H9 (cell line): Measurements from ENCODE around the gene TLN1. TPM values are rescaled to one million over a fixed set of nuclear protein-coding genes. Genes with fewer than 3 reads are reported as not detected.
A peak's percentile ranks its signal among the peaks of the same experiment; 100 is the strongest.

Experiments
- DNase-seq: peaks from one replicate; pipeline ENCODE4 v3.0.0-alpha.2; 2017
- H2AFZ ChIP-seq: one replicate; pipeline ENCODE4 v1.6.1; 2013; ENCODE audit warnings: mild to moderate bottlenecking, low read length, control low read depth, moderate library complexity
- H2AK5ac ChIP-seq: 2 replicates; pipeline ENCODE4 v1.6.1; 2013; ENCODE audit warnings: low read length, control low read depth, mixed read lengths; ENCODE audit not compliant: insufficient read length
- H2BK120ac ChIP-seq: one replicate; pipeline ENCODE4 v1.6.1; 2013; ENCODE audit warnings: low read depth, mild to moderate bottlenecking, low read length, control low read depth, inconsistent platforms; ENCODE audit not compliant: poor library complexity, severe bottlenecking
- H2BK12ac ChIP-seq: 2 replicates; pipeline ENCODE4 v1.6.1; 2013; ENCODE audit warnings: low read length, control low read depth, mixed read lengths, low read depth; ENCODE audit not compliant: insufficient read length
- H2BK15ac ChIP-seq: 2 replicates; pipeline ENCODE4 v1.6.1; 2013; ENCODE audit warnings: low read depth, low read length, control low read depth
- H2BK20ac ChIP-seq: one replicate; pipeline ENCODE4 v1.6.1; 2013; ENCODE audit warnings: low read depth, mild to moderate bottlenecking, low read length, control low read depth, inconsistent platforms; ENCODE audit not compliant: poor library complexity, severe bottlenecking
- H2BK5ac ChIP-seq: 2 replicates; pipeline ENCODE4 v1.6.1; 2013; ENCODE audit warnings: low read length, control low read depth, mixed read lengths; ENCODE audit not compliant: insufficient read length
- H3K14ac ChIP-seq: 2 replicates; pipeline ENCODE4 v1.6.1; 2013; ENCODE audit warnings: low read length, control low read depth; ENCODE audit not compliant: insufficient read depth
- H3K18ac ChIP-seq: 2 replicates; pipeline ENCODE4 v1.6.1; 2013; ENCODE audit warnings: low read depth, mild to moderate bottlenecking, mixed read lengths, low read length, control low read depth; ENCODE audit not compliant: insufficient read length
- H3K23ac ChIP-seq: 2 replicates; pipeline ENCODE4 v1.6.1; 2013; ENCODE audit warnings: low read length, control low read depth, mixed read lengths, low read depth; ENCODE audit not compliant: insufficient read length
- H3K23me2 ChIP-seq: 2 replicates; pipeline ENCODE4 v1.6.1; 2013; ENCODE audit warnings: low read depth, mild to moderate bottlenecking, mixed read lengths, low read length, control low read depth; ENCODE audit not compliant: insufficient read length, poor library complexity, severe bottlenecking
- H3K27ac ChIP-seq: 2 replicates; pipeline ENCODE4 v1.5.1; 2013; ENCODE audit warnings: low read length, control low read depth, mixed read lengths, low read depth; ENCODE audit not compliant: insufficient read length
- H3K27me3 ChIP-seq: 2 replicates; pipeline ENCODE4 v1.6.1; 2013; ENCODE audit warnings: low read length, control low read depth, inconsistent platforms; ENCODE audit not compliant: insufficient read depth
- H3K4ac ChIP-seq: 2 replicates; pipeline ENCODE4 v1.6.1; 2013; ENCODE audit warnings: low read depth, mild to moderate bottlenecking, control low read depth, inconsistent platforms, low read length, moderate library complexity
- H3K4me1 ChIP-seq: 2 replicates; pipeline ENCODE4 v1.6.1; 2013; ENCODE audit warnings: low read length, control low read depth, inconsistent platforms; ENCODE audit not compliant: insufficient read depth
- H3K4me2 ChIP-seq: 2 replicates; pipeline ENCODE4 v1.6.1; 2013; ENCODE audit warnings: low read length, control low read depth, mixed read lengths; ENCODE audit not compliant: insufficient read length, insufficient read depth
- H3K56ac ChIP-seq: 2 replicates; pipeline ENCODE4 v1.6.1; 2013; ENCODE audit warnings: low read depth, mild to moderate bottlenecking, mixed read lengths, low read length, control low read depth; ENCODE audit not compliant: insufficient read length
- H3K79me1 ChIP-seq: 2 replicates; pipeline ENCODE4 v1.6.1; 2013; ENCODE audit warnings: low read depth, mild to moderate bottlenecking, moderate library complexity, low read length, control low read depth, inconsistent platforms; ENCODE audit not compliant: insufficient read depth, poor library complexity, severe bottlenecking
- H3K79me2 ChIP-seq: 2 replicates; pipeline ENCODE4 v1.6.1; 2013; ENCODE audit warnings: low read length, control low read depth, inconsistent platforms; ENCODE audit not compliant: insufficient read depth
- H3K9ac ChIP-seq: 2 replicates; pipeline ENCODE4 v1.6.1; 2013; ENCODE audit warnings: low read length, control low read depth, mixed read lengths; ENCODE audit not compliant: insufficient read length; ENCODE audit errors: extremely low read depth
- H3K9me3 ChIP-seq: one replicate; pipeline ENCODE4 v1.6.1; 2013; ENCODE audit warnings: low read depth, low read length, inconsistent platforms; ENCODE audit not compliant: control insufficient read depth
- H3T11ph ChIP-seq: one replicate; pipeline ENCODE4 v1.6.1; 2013; ENCODE audit warnings: mild to moderate bottlenecking, low read length, control low read depth, inconsistent platforms
- H4K20me1 ChIP-seq: one replicate; pipeline ENCODE4 v1.6.1; 2013; ENCODE audit not compliant: control insufficient read depth, insufficient read length, insufficient read depth
- H4K5ac ChIP-seq: 2 replicates; pipeline ENCODE4 v1.6.1; 2013; ENCODE audit warnings: low read depth, mild to moderate bottlenecking, mixed read lengths, low read length, control low read depth; ENCODE audit not compliant: insufficient read length
- H4K8ac ChIP-seq: replicated peaks from 2 replicates; pipeline ENCODE4 v1.6.1; 2013; ENCODE audit warnings: low read length, control low read depth, mixed read lengths, low read depth; ENCODE audit not compliant: insufficient read length
- H4K91ac ChIP-seq: 2 replicates; pipeline ENCODE4 v1.6.1; 2013; ENCODE audit warnings: low read depth, mild to moderate bottlenecking, moderate library complexity, mixed read lengths, low read length, control low read depth; ENCODE audit not compliant: insufficient read length
- H3K27ac Mint-ChIP-seq, 3 experiments: 2 replicates in 2 of 3; 3 replicates in 1 of 3; pipeline ENCODE4 v1.8.0; 2020 to 2021; ENCODE audit warnings: mixed read lengths in 3 of 3, mild to moderate bottlenecking in 1 of 3, moderate library complexity in 1 of 3
- H3K27me3 Mint-ChIP-seq: 2 replicates; pipeline ENCODE4 v1.8.0; 2021; ENCODE audit warnings: low read depth, mild to moderate bottlenecking, moderate library complexity, mixed read lengths
- H3K36me3 Mint-ChIP-seq, 3 experiments: 2 replicates in 2 of 3; 3 replicates in 1 of 3; pipeline ENCODE4 v1.8.0; 2020 to 2021; ENCODE audit warnings: low read depth in 3 of 3, mixed read lengths in 3 of 3; ENCODE audit not compliant: insufficient read depth in 1 of 3
- H3K4me1 Mint-ChIP-seq, 2 experiments: 2 replicates each; pipeline ENCODE4 v1.8.0; 2020; ENCODE audit warnings: mixed read lengths in 2 of 2
- H3K4me3 Mint-ChIP-seq, 2 experiments: 2 replicates in 1 of 2; 3 replicates in 1 of 2; pipeline ENCODE4 v1.8.0; 2020 to 2021; ENCODE audit warnings: mild to moderate bottlenecking in 2 of 2, mixed read lengths in 2 of 2, moderate library complexity in 1 of 2
- H3K9me3 Mint-ChIP-seq, 2 experiments: 2 replicates in 1 of 2; 3 replicates in 1 of 2; pipeline ENCODE4 v1.8.0; 2020; ENCODE audit warnings: mild to moderate bottlenecking in 2 of 2, mixed read lengths in 2 of 2, moderate library complexity in 1 of 2
- WGBS: extraction: QIAGEN DNeasy Blood & Tissue Kit; methylation state at CpG from one replicate; pipeline ENCODE4 v1.1.7; 2013; ENCODE audit warnings: missing lambda C conversion rate, low lambda C conversion rate, mixed read lengths; ENCODE audit not compliant: insufficient read length; ENCODE audit errors: extremely low coverage; 5-methylcytosine and 5-hydroxymethylcytosine counted together
- total RNA-seq: library from RNA; stranded (reverse); gene quantifications from 2 replicates; pipeline ENCODE4 v1.2.1, GENCODE V29; 2021
- TF ChIP-seq, protein P1 (sequence below): fragments of 200-600 bp; sonication (generic); conservative IDR thresholded peaks from 3 replicates; pipeline ENCODE4 v1.8.0; 2021; ENCODE audit warnings: antibody characterized with exemption, mild to moderate bottlenecking

Gene TLN1
- total RNA-seq, 1 experiment from 2014 or later = 102 TPM

DNA sequence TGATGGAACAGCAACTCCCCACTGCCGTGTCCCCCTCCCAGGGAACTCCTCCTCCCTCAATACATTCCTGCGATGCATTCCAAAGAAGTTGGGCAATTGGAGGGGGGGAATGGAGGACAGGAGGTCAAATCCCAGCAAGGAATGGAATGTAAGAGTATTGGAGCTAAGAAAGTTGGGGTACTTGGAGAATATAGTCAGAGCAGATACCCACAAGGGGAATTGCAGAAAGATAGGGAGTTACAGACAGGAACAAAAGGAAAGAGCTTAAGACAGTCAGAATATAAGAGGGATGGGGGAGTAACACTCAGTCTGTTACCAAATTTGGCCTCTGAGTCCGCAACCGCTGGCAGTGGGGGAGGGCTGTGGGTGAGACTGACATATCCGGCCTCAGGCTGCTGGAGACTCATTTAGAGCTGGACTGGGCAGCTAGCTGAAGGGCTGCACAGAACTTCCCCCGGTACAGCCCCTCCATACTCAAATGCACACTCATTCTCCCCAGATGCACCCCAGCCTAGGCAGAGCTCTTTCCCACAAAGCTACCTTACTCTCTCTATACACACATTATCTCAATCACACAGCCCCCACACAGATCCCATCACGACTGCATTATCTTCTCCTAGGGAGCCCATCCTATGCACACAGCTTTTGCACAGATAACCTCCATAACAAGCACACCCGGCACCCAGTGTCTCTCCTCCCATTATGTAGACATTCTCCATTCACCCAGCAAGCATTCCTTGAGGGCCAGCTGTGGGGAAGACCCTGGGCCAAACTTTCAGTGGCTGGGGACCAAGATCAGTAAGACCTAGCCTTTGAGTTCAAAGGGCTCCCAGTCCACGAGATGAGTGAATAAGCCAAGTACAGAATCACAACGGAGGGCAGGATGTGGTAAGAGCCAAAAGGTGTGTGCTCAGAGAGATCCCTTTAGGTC is 3.7 kb downstream of the TLN1 start:
- Histone ChIP-seq H3K27me3 (no peaks in the 10 kb centered on the region), H2BK12ac (peak overlapping the region; percentile 84), H3K23ac (peak overlapping the region; percentile 9), H4K8ac (peak overlapping the region; percentile 84), H2BK5ac (peak overlapping the region; percentile 82), H2AFZ (no peak overlapping the region), H3K79me1 (no peaks in the 10 kb centered on the region), H3K23me2 (peaks cover 7% of the 10 kb centered on the region), H2BK120ac (no peak overlapping the region), H3K9ac (peak overlapping the region; percentile 19), H3K4me2 (peak overlapping the region; percentile 74), H3K18ac (peak overlapping the region; percentile 86), H3T11ph (no peak overlapping the region), H3K9me3 (no peaks in the 10 kb centered on the region), H2BK20ac (no peak overlapping the region), H3K14ac (peak overlapping the region; percentile 74), H3K56ac (no peak overlapping the region), H3K27ac (peak overlapping the region; percentile 79), H3K4me1 (peaks cover 25% of the 10 kb centered on the region; the same call in 1 of the 2 replicates), H3K79me2 (peaks cover 6% of the 10 kb centered on the region), H4K91ac (no peak overlapping the region), H3K4ac (peak overlapping the region; percentile 92; the same call in 1 of the 2 replicates), H2AK5ac (no peak overlapping the region), H4K20me1 (no peaks in the 10 kb centered on the region), H4K5ac (peak overlapping the region; percentile 76), H2BK15ac (no peak overlapping the region)
- TF ChIP-seq, protein P1, sequence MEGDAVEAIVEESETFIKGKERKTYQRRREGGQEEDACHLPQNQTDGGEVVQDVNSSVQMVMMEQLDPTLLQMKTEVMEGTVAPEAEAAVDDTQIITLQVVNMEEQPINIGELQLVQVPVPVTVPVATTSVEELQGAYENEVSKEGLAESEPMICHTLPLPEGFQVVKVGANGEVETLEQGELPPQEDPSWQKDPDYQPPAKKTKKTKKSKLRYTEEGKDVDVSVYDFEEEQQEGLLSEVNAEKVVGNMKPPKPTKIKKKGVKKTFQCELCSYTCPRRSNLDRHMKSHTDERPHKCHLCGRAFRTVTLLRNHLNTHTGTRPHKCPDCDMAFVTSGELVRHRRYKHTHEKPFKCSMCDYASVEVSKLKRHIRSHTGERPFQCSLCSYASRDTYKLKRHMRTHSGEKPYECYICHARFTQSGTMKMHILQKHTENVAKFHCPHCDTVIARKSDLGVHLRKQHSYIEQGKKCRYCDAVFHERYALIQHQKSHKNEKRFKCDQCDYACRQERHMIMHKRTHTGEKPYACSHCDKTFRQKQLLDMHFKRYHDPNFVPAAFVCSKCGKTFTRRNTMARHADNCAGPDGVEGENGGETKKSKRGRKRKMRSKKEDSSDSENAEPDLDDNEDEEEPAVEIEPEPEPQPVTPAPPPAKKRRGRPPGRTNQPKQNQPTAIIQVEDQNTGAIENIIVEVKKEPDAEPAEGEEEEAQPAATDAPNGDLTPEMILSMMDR = no peak
- peaks cover 11 to 26% (median 23%) of the 10 kb centered on the region in 3 experiments; a peak in 6 of 7 replicates for H3K36me3 Mint-ChIP-seq
- no peaks in the 10 kb centered on the region for H3K27me3 Mint-ChIP-seq
- WGBS = no CpG with 5 or more reads among the region's 10 CpGs
- H3K27ac Mint-ChIP-seq = no peak overlapping the region
- H3K9me3 Mint-ChIP-seq = no peaks in the 10 kb centered on the region
- peaks cover 11 to 12% of the 10 kb centered on the region in 2 experiments for H3K4me1 Mint-ChIP-seq
- no peak overlapping the region for H3K4me3 Mint-ChIP-seq
- DNase-seq = peak; percentile 66
